Esophagus squamous epithelium (tissue), 4 donors: Measurements from ENCODE around the gene CENPV.

Experiments used
- POLR2A ChIP-seq, 4 donors: fragments of 450-650 bp; IDR thresholded peaks; one replicate each; pipeline ENCODE4 v1.6.1; 2017; ENCODE audit warnings: antibody characterized with exemption in 4 of 4, mild to moderate bottlenecking in 4 of 4, moderate library complexity in 3 of 4
- TF ChIP-seq, protein P1 (sequence below), 6 experiments: fragments of 450-650 bp in 4 of 6; fragments of 200-600 bp in 2 of 6; sonication (generic) in 2 of 6; IDR thresholded peaks; one replicate each; pipeline ENCODE4 v1.5.1; 2016 to 2019; ENCODE audit warnings: antibody characterized with exemption in 6 of 6, mild to moderate bottlenecking in 4 of 6, moderate library complexity in 4 of 6

DNA sequence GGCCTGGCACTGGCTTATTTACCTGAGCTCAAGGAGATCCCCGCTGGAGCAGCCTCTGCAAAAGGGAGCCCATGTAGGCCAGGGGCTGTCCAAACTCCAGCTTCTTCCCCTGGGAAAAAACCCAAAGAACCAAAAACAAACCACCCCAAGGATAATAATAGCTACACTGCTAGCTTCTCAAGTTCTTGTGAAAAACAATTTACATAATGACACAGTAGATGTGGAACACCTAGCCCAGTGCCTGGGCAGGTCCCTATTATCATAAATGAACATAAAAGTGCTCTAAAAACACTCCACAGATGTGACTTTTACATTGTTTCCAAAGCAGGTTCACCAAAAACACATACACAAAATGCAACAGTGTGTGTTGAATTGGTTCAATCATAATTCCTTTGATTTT lies 27.3 kb downstream of the CENPV start:
- TF ChIP-seq, protein P1, sequence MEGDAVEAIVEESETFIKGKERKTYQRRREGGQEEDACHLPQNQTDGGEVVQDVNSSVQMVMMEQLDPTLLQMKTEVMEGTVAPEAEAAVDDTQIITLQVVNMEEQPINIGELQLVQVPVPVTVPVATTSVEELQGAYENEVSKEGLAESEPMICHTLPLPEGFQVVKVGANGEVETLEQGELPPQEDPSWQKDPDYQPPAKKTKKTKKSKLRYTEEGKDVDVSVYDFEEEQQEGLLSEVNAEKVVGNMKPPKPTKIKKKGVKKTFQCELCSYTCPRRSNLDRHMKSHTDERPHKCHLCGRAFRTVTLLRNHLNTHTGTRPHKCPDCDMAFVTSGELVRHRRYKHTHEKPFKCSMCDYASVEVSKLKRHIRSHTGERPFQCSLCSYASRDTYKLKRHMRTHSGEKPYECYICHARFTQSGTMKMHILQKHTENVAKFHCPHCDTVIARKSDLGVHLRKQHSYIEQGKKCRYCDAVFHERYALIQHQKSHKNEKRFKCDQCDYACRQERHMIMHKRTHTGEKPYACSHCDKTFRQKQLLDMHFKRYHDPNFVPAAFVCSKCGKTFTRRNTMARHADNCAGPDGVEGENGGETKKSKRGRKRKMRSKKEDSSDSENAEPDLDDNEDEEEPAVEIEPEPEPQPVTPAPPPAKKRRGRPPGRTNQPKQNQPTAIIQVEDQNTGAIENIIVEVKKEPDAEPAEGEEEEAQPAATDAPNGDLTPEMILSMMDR (IDR thresholded peaks at IDR 0.05), result no peak
- no peak for TF ChIP-seq POLR2A (IDR thresholded peaks at IDR 0.05)
